Measurements from ENCODE around the gene ZBTB1. TPM values are rescaled to one million over a fixed set of nuclear protein-coding genes. Genes with fewer than 3 reads are reported as not detected.

ZBTB1 gene
- total and polyA plus RNA-seq, 4 donors = 5.4 to 29.3 (median 10.7) TPM

GRCh38 chr14:64502456-64502855, 2.1 kb upstream of the ZBTB1 start:
- peak overlapping the region; percentile 80 to 84 (median 82) for H3K4me3 ChIP-seq (ENCODE audit: low read depth in 1 of 3, low read length in 3 of 3)
- 69% methylated on average over 6 of the region's 6 CpGs for WGBS
- H3K27me3 ChIP-seq (ENCODE audit: control insufficient read depth in 4 of 4, insufficient read depth in 4 of 4, low read length in 3 of 4) = no peaks in the 10 kb centered on the region
- TF ChIP-seq FOXA1 (IDR thresholded peaks at IDR 0.05) (no peak), MAX (IDR thresholded peaks at IDR 0.05) (no peak), SP1 (IDR thresholded peaks at IDR 0.05) (no peak), GABPA (IDR thresholded peaks at IDR 0.05 in 1 of 2, conservative IDR thresholded peaks at IDR 0.05 in 1 of 2) (no peak), JUND (IDR thresholded peaks at IDR 0.05) (no peak), FOXA2 (IDR thresholded peaks at IDR 0.05) (no peak), ATF3 (IDR thresholded peaks at IDR 0.05) (no peak), HNF4A (conservative IDR thresholded peaks at IDR 0.05) (no peak), RAD21 (IDR thresholded peaks at IDR 0.05) (no peak), TAF1 (conservative IDR thresholded peaks at IDR 0.05) (no peak), EGR1 (IDR thresholded peaks at IDR 0.05; ENCODE audit: low read depth in 2 of 2) (no peak)
- TF ChIP-seq, protein P1, sequence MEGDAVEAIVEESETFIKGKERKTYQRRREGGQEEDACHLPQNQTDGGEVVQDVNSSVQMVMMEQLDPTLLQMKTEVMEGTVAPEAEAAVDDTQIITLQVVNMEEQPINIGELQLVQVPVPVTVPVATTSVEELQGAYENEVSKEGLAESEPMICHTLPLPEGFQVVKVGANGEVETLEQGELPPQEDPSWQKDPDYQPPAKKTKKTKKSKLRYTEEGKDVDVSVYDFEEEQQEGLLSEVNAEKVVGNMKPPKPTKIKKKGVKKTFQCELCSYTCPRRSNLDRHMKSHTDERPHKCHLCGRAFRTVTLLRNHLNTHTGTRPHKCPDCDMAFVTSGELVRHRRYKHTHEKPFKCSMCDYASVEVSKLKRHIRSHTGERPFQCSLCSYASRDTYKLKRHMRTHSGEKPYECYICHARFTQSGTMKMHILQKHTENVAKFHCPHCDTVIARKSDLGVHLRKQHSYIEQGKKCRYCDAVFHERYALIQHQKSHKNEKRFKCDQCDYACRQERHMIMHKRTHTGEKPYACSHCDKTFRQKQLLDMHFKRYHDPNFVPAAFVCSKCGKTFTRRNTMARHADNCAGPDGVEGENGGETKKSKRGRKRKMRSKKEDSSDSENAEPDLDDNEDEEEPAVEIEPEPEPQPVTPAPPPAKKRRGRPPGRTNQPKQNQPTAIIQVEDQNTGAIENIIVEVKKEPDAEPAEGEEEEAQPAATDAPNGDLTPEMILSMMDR (IDR thresholded peaks at IDR 0.05; ENCODE audit: low read depth, low read length, missing input control) = no peak
- no peak for DNase-seq (ENCODE audit: low spot score)
- peaks cover 8 to 31% (median 19%) of the 10 kb centered on the region in 4 donors for H3K4me1 ChIP-seq (ENCODE audit: control insufficient read depth in 4 of 4, insufficient read depth in 4 of 4, low read length in 3 of 4)
- H3K9ac ChIP-seq (ENCODE audit: low read depth in 1 of 2, low read length in 2 of 2) = peak overlapping the region; percentile 78 to 80
- peak overlapping the region; percentile 99 to 100 for H3K27ac ChIP-seq (ENCODE audit: low read depth in 1 of 2, low read length in 2 of 2)
- H3K9me3 ChIP-seq (ENCODE audit: control insufficient read depth in 4 of 4, low read length in 3 of 4) = no peaks in the 10 kb centered on the region
- H3K36me3 ChIP-seq (ENCODE audit: control insufficient read depth in 4 of 4, insufficient read depth in 3 of 4, low read depth in 1 of 4, low read length in 3 of 4) = no peaks in the 10 kb centered on the region

DNA sequence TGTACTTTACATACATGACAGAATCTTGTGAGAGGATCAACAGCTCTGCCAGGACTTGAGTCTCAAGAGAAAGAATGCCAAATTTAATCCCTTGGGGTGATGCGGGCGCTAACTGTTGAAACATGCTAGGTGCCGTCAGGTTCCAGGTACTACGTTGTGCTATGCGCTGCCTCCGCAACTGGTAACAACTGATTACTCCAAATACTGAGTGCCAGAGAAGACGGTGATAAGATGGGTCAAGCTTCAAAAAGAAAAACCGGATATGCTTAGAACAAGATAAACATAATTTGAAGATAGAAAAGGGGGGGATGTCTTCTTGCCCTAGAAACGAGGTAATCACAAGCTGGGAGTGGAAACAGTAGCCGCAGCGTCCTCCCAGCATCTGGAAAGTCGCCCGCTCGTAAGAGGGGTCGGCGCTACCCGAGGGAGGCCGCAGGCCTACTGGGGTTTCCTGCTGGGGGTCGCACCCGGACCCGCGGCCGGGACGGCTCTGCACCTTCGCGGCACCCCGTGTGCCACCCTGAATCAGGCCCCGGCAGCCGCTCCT, 1.6 kb upstream of the ZBTB1 start:
- Histone ChIP-seq H3K9me3 (ENCODE audit: control insufficient read depth in 4 of 4, low read length in 3 of 4) (no peaks in the 10 kb centered on the region), H3K4me3 (ENCODE audit: low read depth in 1 of 3, low read length in 3 of 3) (peak overlapping the region; percentile 80 to 84 (median 82)), H3K27me3 (ENCODE audit: control insufficient read depth in 4 of 4, insufficient read depth in 4 of 4, low read length in 3 of 4) (no peaks in the 10 kb centered on the region), H3K9ac (ENCODE audit: low read depth in 1 of 2, low read length in 2 of 2) (peak overlapping the region; percentile 78 to 80), H3K4me1 (ENCODE audit: control insufficient read depth in 4 of 4, insufficient read depth in 4 of 4, low read length in 3 of 4) (peaks cover 8 to 36% (median 21%) of the 10 kb centered on the region in 4 donors), H3K27ac (ENCODE audit: low read depth in 1 of 2, low read length in 2 of 2) (peak overlapping the region; percentile 99 to 100), H3K36me3 (ENCODE audit: control insufficient read depth in 4 of 4, insufficient read depth in 3 of 4, low read depth in 1 of 4, low read length in 3 of 4) (no peaks in the 10 kb centered on the region)
- WGBS = under 1% methylated on average over 29 of the region's 29 CpGs
- DNase-seq (ENCODE audit: low spot score) = no peak
- TF ChIP-seq ATF3 (IDR thresholded peaks at IDR 0.05) = no peak
- peak in 1 of 2 donors; percentile 13 for TF ChIP-seq RAD21 (IDR thresholded peaks at IDR 0.05)
- TF ChIP-seq HNF4A (conservative IDR thresholded peaks at IDR 0.05) = no peak
- no peak for TF ChIP-seq FOXA1 (IDR thresholded peaks at IDR 0.05)
- no peak for TF ChIP-seq YY1 (IDR thresholded peaks at IDR 0.05)

DNA sequence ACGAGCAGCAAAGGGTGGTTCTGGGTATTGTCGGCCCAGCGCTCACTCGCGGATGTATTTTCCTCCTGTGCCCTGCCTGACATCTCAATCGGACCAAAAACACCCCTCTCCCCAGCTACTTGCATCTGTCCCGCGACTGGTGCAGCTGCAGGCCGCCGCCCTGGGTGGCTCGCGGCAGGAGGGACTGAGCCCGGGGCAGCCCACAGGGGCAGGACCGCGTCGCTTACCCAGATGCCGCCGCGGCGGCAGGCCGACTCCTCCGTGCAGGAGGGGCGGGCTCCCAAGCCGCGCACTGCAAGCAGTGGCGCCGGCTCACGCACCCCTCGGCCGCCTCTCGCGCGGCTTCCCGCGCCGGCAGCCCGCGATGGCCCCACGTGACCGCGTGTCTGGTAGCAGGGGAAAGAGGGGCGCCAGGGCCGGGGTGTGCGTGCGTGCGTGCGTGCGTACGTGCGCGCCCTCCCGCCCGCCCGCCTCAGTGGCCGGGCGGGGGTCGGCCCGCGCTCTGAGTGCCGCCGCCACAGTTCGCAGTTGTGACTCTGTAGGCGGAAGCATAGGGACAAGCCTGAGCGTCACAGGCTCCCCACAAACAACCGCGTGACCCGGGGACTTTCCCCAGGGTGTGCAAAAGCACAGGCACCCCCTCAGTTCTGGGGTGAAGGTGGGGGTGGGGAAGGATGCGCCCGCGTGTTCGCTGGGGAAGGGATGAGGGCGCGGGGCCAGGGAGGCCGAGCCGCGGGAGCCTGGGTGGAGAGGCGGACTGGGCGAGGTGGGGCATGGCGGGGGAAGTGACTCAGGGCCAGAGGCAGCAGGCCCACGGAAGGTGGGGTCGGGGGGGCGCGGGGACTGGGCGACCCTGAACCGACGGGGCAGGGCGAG, 898 bp upstream of the ZBTB1 start, which contains the start of gene ZBTB25:
ZBTB25 (minus strand) TSS at position 405 of the 876 bp plus-strand sequence. CDS start 13,305 bp downstream, outside the sequence.
- no peaks in the 10 kb centered on the region for H3K9me3 ChIP-seq (ENCODE audit: control insufficient read depth in 4 of 4, low read length in 3 of 4)
- H3K4me3 ChIP-seq (ENCODE audit: low read depth in 1 of 3, low read length in 3 of 3) = peak within 1 kb of the TSS; percentile 80 to 84 (median 82)
- H3K4me1 ChIP-seq (ENCODE audit: control insufficient read depth in 4 of 4, insufficient read depth in 4 of 4, low read length in 3 of 4) = peaks cover 6 to 36% (median 21%) of the 10 kb centered on the region in 4 donors
- WGBS = under 1% methylated on average over 87 of the region's 87 CpGs
- no peaks in the 10 kb centered on the region for H3K27me3 ChIP-seq (ENCODE audit: control insufficient read depth in 4 of 4, insufficient read depth in 4 of 4, low read length in 3 of 4)
- peak; percentile 77 for DNase-seq (ENCODE audit: low spot score)
- no peaks in the 10 kb centered on the region for H3K36me3 ChIP-seq (ENCODE audit: control insufficient read depth in 4 of 4, insufficient read depth in 3 of 4, low read depth in 1 of 4, low read length in 3 of 4)
- H3K9ac ChIP-seq (ENCODE audit: low read depth in 1 of 2, low read length in 2 of 2) = peak within 1 kb of the TSS; percentile 78 to 95
- peak within 1 kb of the TSS; percentile 99 to 100 for H3K27ac ChIP-seq (ENCODE audit: low read depth in 1 of 2, low read length in 2 of 2)
- TF ChIP-seq EGR1 (IDR thresholded peaks at IDR 0.05; ENCODE audit: low read depth in 2 of 2) = no peak
- no peak for TF ChIP-seq RAD21 (IDR thresholded peaks at IDR 0.05)
- TF ChIP-seq YY1 (IDR thresholded peaks at IDR 0.05) = peak; percentile 11
- no peak for TF ChIP-seq FOXA2 (IDR thresholded peaks at IDR 0.05)
- TF ChIP-seq, protein P1 (IDR thresholded peaks at IDR 0.05; ENCODE audit: low read depth, low read length, missing input control) = no peak
- no peak for TF ChIP-seq TAF1 (conservative IDR thresholded peaks at IDR 0.05)
- TF ChIP-seq, protein P2, sequence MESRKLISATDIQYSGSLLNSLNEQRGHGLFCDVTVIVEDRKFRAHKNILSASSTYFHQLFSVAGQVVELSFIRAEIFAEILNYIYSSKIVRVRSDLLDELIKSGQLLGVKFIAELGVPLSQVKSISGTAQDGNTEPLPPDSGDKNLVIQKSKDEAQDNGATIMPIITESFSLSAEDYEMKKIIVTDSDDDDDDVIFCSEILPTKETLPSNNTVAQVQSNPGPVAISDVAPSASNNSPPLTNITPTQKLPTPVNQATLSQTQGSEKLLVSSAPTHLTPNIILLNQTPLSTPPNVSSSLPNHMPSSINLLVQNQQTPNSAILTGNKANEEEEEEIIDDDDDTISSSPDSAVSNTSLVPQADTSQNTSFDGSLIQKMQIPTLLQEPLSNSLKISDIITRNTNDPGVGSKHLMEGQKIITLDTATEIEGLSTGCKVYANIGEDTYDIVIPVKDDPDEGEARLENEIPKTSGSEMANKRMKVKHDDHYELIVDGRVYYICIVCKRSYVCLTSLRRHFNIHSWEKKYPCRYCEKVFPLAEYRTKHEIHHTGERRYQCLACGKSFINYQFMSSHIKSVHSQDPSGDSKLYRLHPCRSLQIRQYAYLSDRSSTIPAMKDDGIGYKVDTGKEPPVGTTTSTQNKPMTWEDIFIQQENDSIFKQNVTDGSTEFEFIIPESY (IDR thresholded peaks at IDR 0.05) = peak; percentile 42
- no peak for TF ChIP-seq FOXA1 (IDR thresholded peaks at IDR 0.05)
- TF ChIP-seq MAX (IDR thresholded peaks at IDR 0.05) = no peak
- TF ChIP-seq SP1 (IDR thresholded peaks at IDR 0.05) = peak; percentile 12
- TF ChIP-seq JUND (IDR thresholded peaks at IDR 0.05) = no peak
- TF ChIP-seq RXRA (IDR thresholded peaks at IDR 0.05) = no peak
- no peak for TF ChIP-seq GABPA (IDR thresholded peaks at IDR 0.05 in 1 of 2, conservative IDR thresholded peaks at IDR 0.05 in 1 of 2)

All from liver (tissue), 9 donors.